Uterus (tissue), 4 donors: ENCODE results near the gene NUMA1. TPM values are rescaled to one million over a fixed set of nuclear protein-coding genes. Genes with fewer than 3 reads are reported as not detected.

ENCODE experiments used
- DNase-seq, 2 donors: peaks; one replicate each; pipeline ENCODE4 v3.0.0-alpha.2; 2019 to 2020
- H3K27ac ChIP-seq, 2 donors: fragments of 200-600 bp; sonication (generic); 1 replicate in 1 of 2; 2 replicates in 1 of 2; pipeline ENCODE4 v1.5.1; 2016 to 2018
- H3K27me3 ChIP-seq, 2 donors: fragments of 200-600 bp; sonication (generic); one replicate each; pipeline ENCODE4 v1.5.1; 2018 to 2019; ENCODE audit warnings: control low read depth in 1 of 2
- H3K36me3 ChIP-seq, 2 donors: fragments of 200-600 bp; sonication (generic); one replicate each; pipeline ENCODE4 v1.5.1; 2019; ENCODE audit warnings: control low read depth in 1 of 2
- H3K4me1 ChIP-seq, 2 donors: fragments of 200-600 bp; sonication (generic); one replicate each; pipeline ENCODE4 v1.5.1; 2018 to 2019; ENCODE audit warnings: control low read depth in 1 of 2
- H3K4me3 ChIP-seq, 2 donors: fragments of 200-600 bp; sonication (generic); 1 replicate in 1 of 2; 2 replicates in 1 of 2; pipeline ENCODE4 v1.5.1; 2018 to 2019; ENCODE audit warnings: mild to moderate bottlenecking in 1 of 2
- H3K9me3 ChIP-seq, 2 donors: fragments of 200-600 bp; sonication (generic); one replicate each; pipeline ENCODE4 v1.5.1; 2019; ENCODE audit warnings: control low read depth in 1 of 2
- POLR2A ChIP-seq, 2 donors: fragments of 450-650 bp; IDR thresholded peaks; one replicate each; pipeline ENCODE4 v1.6.1; 2016; ENCODE audit warnings: antibody characterized with exemption in 2 of 2, mild to moderate bottlenecking in 1 of 2, moderate library complexity in 1 of 2
- intact Hi-C: fragments of 100-400 bp; cut with DNase I; formaldehyde crosslinking; loops from one replicate; pipeline ENCODE4 v1.15.1; 2023; ENCODE audit warnings: low total_unique reads
- total RNA-seq, 4 donors: library from RNA; depleted of rRNA in 3 of 4; stranded (reverse); fragments of >200 nt in 3 of 4; gene quantifications; one replicate each; pipeline versions ENCODE4 v1.1.0 to v1.2.4, GENCODE V29; 2014 to 2023
- TF ChIP-seq, protein P1 (sequence below), 4 experiments: fragments of 200-600 bp in 2 of 4; fragments of 450-650 bp in 2 of 4; sonication (generic) in 2 of 4; IDR thresholded peaks; one replicate each; pipeline ENCODE4 v1.5.1; 2016 to 2019; ENCODE audit warnings: antibody characterized with exemption in 4 of 4, mild to moderate bottlenecking in 2 of 4, moderate library complexity in 1 of 4
- donor health status: DM: yes; HTN: yes; CAD: no.

The NUMA1 gene
- total RNA-seq, 4 donors from 2014 or later, result 159 to 365 (median 303) TPM

DNA sequence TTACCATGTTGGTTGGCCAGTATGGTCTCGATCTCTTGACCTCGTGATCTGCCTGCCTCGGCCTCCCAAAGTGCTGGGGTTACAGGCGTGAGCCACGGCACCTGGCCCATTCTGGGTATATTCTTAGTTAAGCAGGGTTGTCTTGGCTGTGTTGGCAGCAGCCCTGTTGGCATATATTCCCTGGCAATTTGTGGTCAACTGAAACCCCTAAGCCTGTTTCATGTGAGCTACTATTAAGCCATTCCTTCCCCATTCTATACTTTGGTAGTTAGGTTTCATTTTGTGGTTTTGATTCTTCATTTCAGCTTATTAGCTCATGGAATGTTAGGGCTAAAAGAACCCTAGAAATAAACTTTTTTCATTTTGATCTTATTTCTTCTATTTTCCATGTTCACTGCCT lies 103.8 kb downstream of the NUMA1 start:
- no peak overlapping the region for H3K27ac ChIP-seq
- no peak overlapping the region for H3K4me3 ChIP-seq
- H3K27me3 ChIP-seq, result no peaks in the 10 kb centered on the region
- TF ChIP-seq POLR2A (IDR thresholded peaks at IDR 0.05), result no peak
- TF ChIP-seq, protein P1, sequence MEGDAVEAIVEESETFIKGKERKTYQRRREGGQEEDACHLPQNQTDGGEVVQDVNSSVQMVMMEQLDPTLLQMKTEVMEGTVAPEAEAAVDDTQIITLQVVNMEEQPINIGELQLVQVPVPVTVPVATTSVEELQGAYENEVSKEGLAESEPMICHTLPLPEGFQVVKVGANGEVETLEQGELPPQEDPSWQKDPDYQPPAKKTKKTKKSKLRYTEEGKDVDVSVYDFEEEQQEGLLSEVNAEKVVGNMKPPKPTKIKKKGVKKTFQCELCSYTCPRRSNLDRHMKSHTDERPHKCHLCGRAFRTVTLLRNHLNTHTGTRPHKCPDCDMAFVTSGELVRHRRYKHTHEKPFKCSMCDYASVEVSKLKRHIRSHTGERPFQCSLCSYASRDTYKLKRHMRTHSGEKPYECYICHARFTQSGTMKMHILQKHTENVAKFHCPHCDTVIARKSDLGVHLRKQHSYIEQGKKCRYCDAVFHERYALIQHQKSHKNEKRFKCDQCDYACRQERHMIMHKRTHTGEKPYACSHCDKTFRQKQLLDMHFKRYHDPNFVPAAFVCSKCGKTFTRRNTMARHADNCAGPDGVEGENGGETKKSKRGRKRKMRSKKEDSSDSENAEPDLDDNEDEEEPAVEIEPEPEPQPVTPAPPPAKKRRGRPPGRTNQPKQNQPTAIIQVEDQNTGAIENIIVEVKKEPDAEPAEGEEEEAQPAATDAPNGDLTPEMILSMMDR (IDR thresholded peaks at IDR 0.05), result no peak
- intact Hi-C loops, result no loop called here
- H3K36me3 ChIP-seq, result no peaks in the 10 kb centered on the region
- H3K4me1 ChIP-seq, result no peaks in the 10 kb centered on the region
- DNase-seq, result no peak
- no peaks in the 10 kb centered on the region for H3K9me3 ChIP-seq

DNA sequence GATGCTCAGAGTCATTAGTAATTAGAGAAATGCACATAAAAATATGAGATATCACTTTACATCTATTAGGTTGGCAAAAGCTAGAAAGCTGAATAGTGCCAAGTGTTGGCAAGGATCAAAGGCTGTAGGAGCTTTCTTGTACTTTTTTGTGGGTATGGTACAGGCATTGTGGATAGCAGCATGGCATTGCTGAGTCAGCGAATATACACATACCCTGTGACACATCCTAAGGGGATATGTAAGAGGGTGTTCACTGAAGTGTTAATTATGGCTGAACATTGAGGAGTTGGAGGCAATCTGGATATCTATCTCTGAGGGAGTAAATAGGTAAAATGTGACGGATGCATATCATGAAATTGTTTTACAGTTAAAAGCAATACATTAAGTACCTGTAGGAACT lies 108.7 kb downstream of the NUMA1 start:
- peaks cover 0 to 5% of the 10 kb centered on the region in 2 donors for H3K36me3 ChIP-seq

DNA sequence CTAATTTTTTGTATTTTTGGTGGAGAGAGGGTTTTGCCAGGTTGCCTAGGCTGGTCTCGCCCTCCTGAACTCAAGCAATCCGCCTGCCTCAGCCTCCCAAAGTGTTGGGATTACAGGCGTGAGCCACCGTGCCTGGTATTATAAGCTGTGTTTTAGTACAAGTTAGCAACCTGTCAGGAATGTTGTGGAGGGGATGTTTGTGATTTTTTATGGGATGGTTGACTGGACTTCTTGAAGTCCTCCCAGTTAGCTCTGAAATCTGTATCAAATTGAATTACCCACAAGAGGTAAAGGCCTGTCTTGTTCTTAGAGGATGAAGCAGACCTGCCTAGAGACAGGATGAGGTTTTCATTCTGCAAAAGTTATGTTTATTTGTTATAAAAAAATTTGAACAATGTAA lies 115.7 kb downstream of the NUMA1 start:
- H3K36me3 ChIP-seq, result no peaks in the 10 kb centered on the region
- intact Hi-C loops, result no loop called here
- no peak for TF ChIP-seq POLR2A (IDR thresholded peaks at IDR 0.05)
- TF ChIP-seq, protein P1 (IDR thresholded peaks at IDR 0.05), result no peak

More for the DNA sequence above, 108.7 kb downstream of the NUMA1 start:
- no peak overlapping the region for H3K4me3 ChIP-seq
- H3K27me3 ChIP-seq, result no peaks in the 10 kb centered on the region
- no peaks in the 10 kb centered on the region for H3K4me1 ChIP-seq
- H3K27ac ChIP-seq, result no peak overlapping the region
- TF ChIP-seq POLR2A (IDR thresholded peaks at IDR 0.05), result no peak
- TF ChIP-seq, protein P1 (IDR thresholded peaks at IDR 0.05), result no peak
- no peaks in the 10 kb centered on the region for H3K9me3 ChIP-seq
- DNase-seq, result no peak
- intact Hi-C loops, result no loop called here

DNA sequence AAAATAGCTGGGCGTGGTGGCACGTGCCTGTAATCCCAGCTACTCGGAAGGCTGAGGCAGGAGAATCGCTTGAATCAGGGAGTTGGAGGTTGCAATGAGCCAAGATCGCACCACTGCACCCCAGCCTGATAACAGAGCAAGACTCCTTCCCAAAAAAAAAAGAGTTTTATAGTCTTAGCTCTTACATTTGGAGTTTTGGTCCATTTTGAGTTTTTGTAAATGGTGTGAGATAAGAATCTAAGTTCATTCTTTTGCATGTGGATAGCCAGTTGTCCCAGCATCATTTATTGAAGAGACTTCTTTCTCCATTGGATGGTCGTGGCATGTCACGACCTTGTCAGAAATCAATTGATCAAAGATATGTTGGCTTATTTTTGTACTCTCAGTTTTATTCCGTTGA lies 116.9 kb downstream of the NUMA1 start:
- Histone ChIP-seq H3K27ac (peak overlapping the region in 1 of 2 donors; percentile 34), H3K4me1 (no peaks in the 10 kb centered on the region), H3K36me3 (no peaks in the 10 kb centered on the region), H3K27me3 (no peaks in the 10 kb centered on the region), H3K9me3 (no peaks in the 10 kb centered on the region), H3K4me3 (no peak overlapping the region)
- intact Hi-C loops, result no loop called here
- no peak for DNase-seq
- TF ChIP-seq, protein P1 (IDR thresholded peaks at IDR 0.05), result no peak
- TF ChIP-seq POLR2A (IDR thresholded peaks at IDR 0.05), result no peak

More for the DNA sequence above, 115.7 kb downstream of the NUMA1 start:
- no peaks in the 10 kb centered on the region for H3K27me3 ChIP-seq
- no peaks in the 10 kb centered on the region for H3K4me1 ChIP-seq
- no peak overlapping the region for H3K4me3 ChIP-seq
- no peak for DNase-seq
- H3K9me3 ChIP-seq, result no peaks in the 10 kb centered on the region
- no peak overlapping the region for H3K27ac ChIP-seq

DNA sequence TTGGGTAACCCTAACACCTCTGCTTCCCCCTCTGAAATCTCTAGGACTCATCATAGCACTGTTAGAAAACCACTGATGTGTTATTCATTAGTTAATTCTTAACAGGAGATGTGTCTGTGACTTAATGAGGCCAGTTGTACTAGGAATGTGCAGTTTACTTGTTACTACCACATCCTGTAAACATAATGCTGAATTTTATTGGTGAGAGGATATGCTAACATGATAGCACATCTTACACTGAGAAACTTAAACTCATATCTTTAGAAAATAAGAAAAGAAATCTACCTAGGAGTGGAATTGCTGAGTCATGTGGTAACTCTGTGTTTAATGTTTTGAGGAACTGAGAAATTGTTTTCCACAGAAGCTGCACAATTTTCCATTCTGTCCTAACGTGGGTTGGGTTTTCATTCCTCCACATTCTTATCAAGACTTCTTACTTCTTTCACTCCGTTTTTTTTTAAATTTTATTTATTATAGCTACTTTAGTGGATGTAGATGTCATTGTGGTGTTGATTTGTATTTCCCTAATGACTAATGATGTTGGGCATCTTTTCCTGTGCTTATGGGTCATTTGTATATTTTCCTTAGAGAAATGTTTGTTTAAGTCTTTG lies 117.8 kb downstream of the NUMA1 start:
- DNase-seq, result no peak
- H3K9me3 ChIP-seq, result no peaks in the 10 kb centered on the region
- no peaks in the 10 kb centered on the region for H3K27me3 ChIP-seq
- intact Hi-C loops, result no loop called here
- no peaks in the 10 kb centered on the region for H3K36me3 ChIP-seq
- peak overlapping the region; percentile 34 to 61 for H3K27ac ChIP-seq
- TF ChIP-seq, protein P1 (IDR thresholded peaks at IDR 0.05), result no peak
- TF ChIP-seq POLR2A (IDR thresholded peaks at IDR 0.05), result no peak
- no peak overlapping the region for H3K4me3 ChIP-seq
- H3K4me1 ChIP-seq, result no peaks in the 10 kb centered on the region
